ENCODE measurements around the gene OR10C1.

GRCh38 chr6:29487660-29488059, 48.6 kb downstream of the OR10C1 start, which contains the start of gene MAS1L:
- TF ChIP-seq POLR2A (IDR thresholded peaks at IDR 0.05): no peak
- no peak for TF ChIP-seq CTCF (IDR thresholded peaks at IDR 0.05)

Data from right lobe of liver (tissue), 4 donors.